Measurements from ENCODE around the gene DNAH2. TPM values are rescaled to one million over a fixed set of nuclear protein-coding genes. Genes with fewer than 3 reads are reported as not detected.

Gene DNAH2
- total RNA-seq, 1 experiment from 2014 or later = 2.0 TPM

DNA sequence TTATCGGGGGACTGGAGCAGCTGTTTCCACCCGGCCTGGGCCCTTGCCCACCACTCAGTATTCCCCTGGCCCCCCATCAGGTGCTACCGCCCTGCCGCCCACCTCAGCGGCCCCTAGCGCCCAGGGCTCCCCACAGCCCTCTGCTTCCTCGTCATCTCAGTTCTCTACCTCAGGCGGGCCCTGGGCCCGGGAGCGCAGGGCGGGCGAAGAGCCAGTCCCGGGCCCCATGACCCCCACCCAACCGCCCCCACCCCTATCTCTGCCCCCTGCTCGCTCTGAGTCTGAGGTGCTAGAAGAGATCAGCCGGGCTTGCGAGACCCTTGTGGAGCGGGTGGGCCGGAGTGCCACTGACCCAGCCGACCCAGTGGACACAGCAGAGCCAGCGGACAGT, 131.2 kb downstream of the DNAH2 start:
- Histone ChIP-seq H3K9me2 (ENCODE audit: insufficient read depth) (no peaks in the 10 kb centered on the region), H3K79me2 (ENCODE audit: insufficient read depth, low read length) (peaks cover 55% of the 10 kb centered on the region), H3K9me3 (ENCODE audit: control insufficient read depth in 1 of 2, insufficient read depth in 1 of 2, low read depth in 1 of 2, low read length in 2 of 2) (no peaks in the 10 kb centered on the region), H3K36me3 (ENCODE audit: control insufficient read depth in 1 of 2, insufficient read depth in 2 of 2, low read length in 2 of 2) (peaks cover 27 to 31% of the 10 kb centered on the region in 2 experiments), H3K9ac (ENCODE audit: low read length) (no peak overlapping the region), H3K4me2 (ENCODE audit: low read length) (no peak overlapping the region), H3K27ac (ENCODE audit: low read depth, low read length) (no peak overlapping the region), H3K27me3 (ENCODE audit: insufficient read depth, low read length) (no peaks in the 10 kb centered on the region), H3K4me1 (ENCODE audit: control insufficient read depth in 1 of 2, insufficient read depth in 2 of 2, low read length in 2 of 2) (peaks cover 20 to 37% of the 10 kb centered on the region in 2 experiments), H2AFZ (ENCODE audit: low read depth, low read length, poor library complexity, severe bottlenecking) (no peak overlapping the region), H3K4me3 (replicated peaks in 1 of 2; ENCODE audit: low read depth in 1 of 2, low read length in 2 of 2) (no peak overlapping the region), H4K20me1 (ENCODE audit: insufficient read depth) (no peaks in the 10 kb centered on the region)
- DNase-seq (ENCODE audit: low read depth, low spot score) = no peak
- ChIA-PET CTCF (no interaction called here), POLR2A (no interaction called here), RAD21 (ENCODE audit: low non-redundant PET in 1 of 2, low total read pairs in 2 of 2, uncharacterized antibody in 2 of 2, unreplicated experiment in 2 of 2) (no interaction called here)
- no peak for ATAC-seq
- no TSS peak for BruUV-seq (replicated peaks)
- intact Hi-C loops (cut with micrococcal nuclease) = no loop called here
- TF ChIP-seq JUND (IDR thresholded peaks at IDR 0.05) (no peak), EZH2phosphoT487 (IDR thresholded peaks at IDR 0.05; ENCODE audit: borderline replicate concordance) (no peak), POLR2AphosphoS5 (IDR thresholded peaks at IDR 0.05; ENCODE audit: low read depth, low read length) (no peak), ELF1 (IDR thresholded peaks at IDR 0.05; ENCODE audit: borderline replicate concordance, low read depth) (no peak), EGR1 (IDR thresholded peaks at IDR 0.05; ENCODE audit: low read depth) (no peak), POLR2A (IDR thresholded peaks at IDR 0.05; ENCODE audit: borderline replicate concordance, extremely low read depth, insufficient read depth, insufficient read length) (no peak), FOSL1 (IDR thresholded peaks at IDR 0.05; ENCODE audit: low read depth) (no peak), RAD21 (IDR thresholded peaks at IDR 0.05; ENCODE audit: low read depth) (no peak)
- TF ChIP-seq, protein P1, sequence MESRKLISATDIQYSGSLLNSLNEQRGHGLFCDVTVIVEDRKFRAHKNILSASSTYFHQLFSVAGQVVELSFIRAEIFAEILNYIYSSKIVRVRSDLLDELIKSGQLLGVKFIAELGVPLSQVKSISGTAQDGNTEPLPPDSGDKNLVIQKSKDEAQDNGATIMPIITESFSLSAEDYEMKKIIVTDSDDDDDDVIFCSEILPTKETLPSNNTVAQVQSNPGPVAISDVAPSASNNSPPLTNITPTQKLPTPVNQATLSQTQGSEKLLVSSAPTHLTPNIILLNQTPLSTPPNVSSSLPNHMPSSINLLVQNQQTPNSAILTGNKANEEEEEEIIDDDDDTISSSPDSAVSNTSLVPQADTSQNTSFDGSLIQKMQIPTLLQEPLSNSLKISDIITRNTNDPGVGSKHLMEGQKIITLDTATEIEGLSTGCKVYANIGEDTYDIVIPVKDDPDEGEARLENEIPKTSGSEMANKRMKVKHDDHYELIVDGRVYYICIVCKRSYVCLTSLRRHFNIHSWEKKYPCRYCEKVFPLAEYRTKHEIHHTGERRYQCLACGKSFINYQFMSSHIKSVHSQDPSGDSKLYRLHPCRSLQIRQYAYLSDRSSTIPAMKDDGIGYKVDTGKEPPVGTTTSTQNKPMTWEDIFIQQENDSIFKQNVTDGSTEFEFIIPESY (IDR thresholded peaks at IDR 0.05; ENCODE audit: extremely low read depth, insufficient replicate concordance, low read length) = no peak
- TF ChIP-seq, protein P2, sequence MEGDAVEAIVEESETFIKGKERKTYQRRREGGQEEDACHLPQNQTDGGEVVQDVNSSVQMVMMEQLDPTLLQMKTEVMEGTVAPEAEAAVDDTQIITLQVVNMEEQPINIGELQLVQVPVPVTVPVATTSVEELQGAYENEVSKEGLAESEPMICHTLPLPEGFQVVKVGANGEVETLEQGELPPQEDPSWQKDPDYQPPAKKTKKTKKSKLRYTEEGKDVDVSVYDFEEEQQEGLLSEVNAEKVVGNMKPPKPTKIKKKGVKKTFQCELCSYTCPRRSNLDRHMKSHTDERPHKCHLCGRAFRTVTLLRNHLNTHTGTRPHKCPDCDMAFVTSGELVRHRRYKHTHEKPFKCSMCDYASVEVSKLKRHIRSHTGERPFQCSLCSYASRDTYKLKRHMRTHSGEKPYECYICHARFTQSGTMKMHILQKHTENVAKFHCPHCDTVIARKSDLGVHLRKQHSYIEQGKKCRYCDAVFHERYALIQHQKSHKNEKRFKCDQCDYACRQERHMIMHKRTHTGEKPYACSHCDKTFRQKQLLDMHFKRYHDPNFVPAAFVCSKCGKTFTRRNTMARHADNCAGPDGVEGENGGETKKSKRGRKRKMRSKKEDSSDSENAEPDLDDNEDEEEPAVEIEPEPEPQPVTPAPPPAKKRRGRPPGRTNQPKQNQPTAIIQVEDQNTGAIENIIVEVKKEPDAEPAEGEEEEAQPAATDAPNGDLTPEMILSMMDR (IDR thresholded peaks at IDR 0.05 in 2 of 3, conservative IDR thresholded peaks at IDR 0.05 in 1 of 3; ENCODE audit: borderline replicate concordance in 1 of 3, insufficient read depth in 1 of 3, low read depth in 2 of 3, low read length in 2 of 3) = no peak
